HEK293T (cell line): Measurements from ENCODE around the gene CMTM4.

Experiments used
- ARNT ChIP-seq: fragments of 450-650 bp; IDR thresholded peaks from 2 replicates; pipeline ENCODE4 v1.6.1; 2017; ENCODE audit warnings: mild to moderate bottlenecking
- BHLHE40 ChIP-seq: fragments of 450-650 bp; IDR thresholded peaks from 2 replicates; pipeline ENCODE4 v1.6.1; 2016; ENCODE audit warnings: mild to moderate bottlenecking, moderate library complexity, borderline replicate concordance
- ELF4 ChIP-seq: fragments of 450-650 bp; IDR thresholded peaks from 2 replicates; pipeline ENCODE4 v1.6.1; 2017; ENCODE audit warnings: antibody characterized with exemption
- FOXK2 ChIP-seq: fragments of 450-650 bp; IDR thresholded peaks from 2 replicates; pipeline ENCODE4 v1.6.1; 2016; ENCODE audit warnings: mild to moderate bottlenecking
- HDGF ChIP-seq: fragments of 450-650 bp; IDR thresholded peaks from 2 replicates; pipeline ENCODE4 v1.6.1; 2017; ENCODE audit warnings: antibody characterized with exemption, borderline replicate concordance
- L3MBTL2 ChIP-seq: fragments of 450-650 bp; conservative IDR thresholded peaks from 2 replicates; pipeline ENCODE4 v1.6.1; 2016; ENCODE audit warnings: mild to moderate bottlenecking
- PKNOX1 ChIP-seq: fragments of 450-650 bp; IDR thresholded peaks from 2 replicates; pipeline ENCODE4 v1.6.1; 2016
- SP1 ChIP-seq: fragments of 450-650 bp; IDR thresholded peaks from 2 replicates; pipeline ENCODE4 v1.6.1; 2017
- SUZ12 ChIP-seq: fragments of 450-650 bp; IDR thresholded peaks from 2 replicates; pipeline ENCODE4 v1.6.1; 2016; ENCODE audit warnings: mild to moderate bottlenecking
- TARDBP ChIP-seq: fragments of 450-650 bp; IDR thresholded peaks from 2 replicates; pipeline ENCODE4 v1.6.1; 2016

GRCh38 chr16:66617010-66617434, 79.5 kb downstream of the CMTM4 start:
- TF ChIP-seq HDGF: no peak
- no peak for TF ChIP-seq ARNT
- no peak for TF ChIP-seq BHLHE40
- no peak for TF ChIP-seq FOXK2
- no peak for TF ChIP-seq SUZ12
- TF ChIP-seq ELF4: no peak
- TF ChIP-seq TARDBP: no peak
- TF ChIP-seq L3MBTL2: no peak
- no peak for TF ChIP-seq SP1
- TF ChIP-seq PKNOX1: no peak
